GM11168 (cell line): ENCODE results near the gene TRIM16.
"Not testable (repeated sequence)": the region's sequence is repeated elsewhere in the genome, so short reads cannot be mapped to it uniquely, and the experiment has no call there.

Experiments
- in situ Hi-C: fragments of 300-500 bp; cut with MboI; formaldehyde crosslinking; loops from one replicate; pipeline ENCODE4 v1.12.0; 2022; ENCODE audit warnings: low sequenced_read_pairs; ENCODE audit not compliant: unreplicated experiment

The TRIM16 gene

DNA sequence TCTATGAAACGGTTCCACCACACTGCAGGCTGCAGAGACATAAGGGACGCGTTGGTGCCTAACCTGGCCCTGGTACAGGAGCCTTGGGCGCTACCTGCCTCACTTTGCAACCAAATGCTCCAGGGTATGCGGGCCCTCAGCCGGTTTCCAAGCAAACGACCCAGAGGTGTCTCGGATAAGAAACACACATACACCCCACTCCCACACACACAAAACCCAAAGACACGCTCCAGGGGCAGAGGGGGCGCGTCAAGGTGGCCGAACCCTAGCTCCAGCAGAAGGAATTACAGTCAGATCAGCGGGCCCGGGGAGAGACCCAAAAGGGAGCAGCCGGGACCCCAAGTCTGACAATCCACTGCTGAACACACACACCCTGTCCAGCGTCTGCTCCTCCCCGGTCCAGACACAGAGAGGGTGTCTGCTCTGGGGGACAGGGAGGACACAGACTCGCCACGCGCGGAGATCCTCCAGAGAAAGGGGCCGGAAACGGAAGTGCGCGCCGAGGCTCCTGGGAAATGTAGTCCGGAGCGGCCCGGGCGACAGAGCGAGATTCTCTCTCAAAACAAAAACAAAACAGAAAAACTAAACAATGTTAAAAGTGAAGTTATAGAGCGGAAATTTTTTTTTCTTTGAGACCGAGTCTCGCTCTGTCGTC lies at the start of gene TRIM16:
Gene TRIM16, minus strand, starts transcription at position 488 of the 655 bp plus-strand sequence. CDS start 32,702 bp downstream, outside the sequence.
- in situ Hi-C loops: loop anchor here (25.0 kb wide), 1 partner anchor 303 kb away; the partner anchor contains the start of genes TTC19 and ZSWIM7

DNA sequence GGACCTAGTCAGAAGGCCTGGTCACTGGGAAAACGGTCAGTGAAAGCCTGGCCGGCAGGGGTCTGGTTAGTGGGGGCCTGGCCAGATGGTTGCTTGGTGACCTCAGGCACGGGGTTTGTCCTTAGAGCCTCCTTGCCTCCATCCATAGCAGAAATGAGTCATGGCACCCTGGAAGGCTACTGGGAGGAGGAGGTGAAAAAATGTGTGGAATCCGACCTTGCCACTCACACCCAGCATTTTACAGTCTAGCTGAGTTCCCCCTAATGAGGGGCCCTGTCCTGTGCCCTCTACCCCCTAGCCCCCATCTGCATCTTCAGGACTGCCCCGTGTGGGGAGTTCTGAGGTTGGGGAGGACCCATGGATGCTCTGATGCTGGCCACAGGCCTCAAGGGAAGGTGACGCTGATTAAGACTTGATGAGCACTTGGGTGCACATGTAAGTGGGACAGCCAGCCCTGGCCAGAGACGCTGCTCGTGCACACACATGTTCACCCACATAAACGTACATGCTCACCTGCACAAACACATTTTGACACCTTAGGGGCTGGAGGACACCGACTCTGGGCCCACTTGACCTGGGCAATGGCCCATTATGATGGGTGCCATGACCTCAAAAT lies 49.2 kb upstream of the TRIM16 start:
- in situ Hi-C loops: not testable (repeated sequence)

DNA sequence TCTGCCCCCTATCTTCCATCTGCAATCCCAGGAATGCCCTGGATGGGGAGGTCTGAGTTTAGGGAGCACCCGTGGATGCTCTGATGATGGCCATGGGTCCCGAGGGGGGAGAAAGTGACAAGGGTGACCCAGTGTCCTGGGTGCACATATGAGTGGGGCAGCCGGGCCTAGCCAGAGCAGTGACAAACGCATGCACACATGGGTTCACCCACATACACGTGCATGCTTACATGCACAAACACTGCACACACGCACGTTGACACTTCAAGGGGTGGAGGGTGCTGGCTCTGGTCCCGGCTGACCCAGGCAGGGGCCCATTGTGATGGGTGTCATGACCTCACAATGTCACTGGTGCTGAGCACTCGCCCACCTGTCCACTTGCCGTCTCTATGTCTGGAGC lies 47.8 kb upstream of the TRIM16 start, which contains the start of gene TBC1D26:
Gene TBC1D26, plus strand, starts transcription at position 384 of the 400 bp plus-strand sequence. CDS start 3,066 bp downstream, outside the sequence.
- in situ Hi-C loops: not testable (repeated sequence)

DNA sequence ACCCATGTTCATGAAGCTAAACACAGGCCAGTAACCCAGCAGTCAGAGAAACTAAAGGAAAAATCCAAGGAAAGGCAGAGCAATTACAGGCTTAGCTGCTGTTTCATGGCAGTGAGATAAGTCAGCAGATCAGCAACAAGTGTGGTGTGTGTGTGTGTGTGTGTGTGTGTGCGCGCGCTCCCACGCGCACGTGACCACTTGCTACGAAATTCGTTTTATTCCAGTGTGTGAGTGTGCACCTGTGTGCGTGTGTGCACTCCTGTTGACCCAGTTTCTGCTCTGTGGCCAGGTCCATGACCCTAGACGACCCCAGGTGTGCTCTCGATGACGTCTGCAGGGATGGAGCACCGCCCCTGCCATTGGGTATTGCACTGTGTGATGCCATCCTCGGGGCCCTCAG lies 46.4 kb upstream of the TRIM16 start:
- in situ Hi-C loops: not testable (repeated sequence)

DNA sequence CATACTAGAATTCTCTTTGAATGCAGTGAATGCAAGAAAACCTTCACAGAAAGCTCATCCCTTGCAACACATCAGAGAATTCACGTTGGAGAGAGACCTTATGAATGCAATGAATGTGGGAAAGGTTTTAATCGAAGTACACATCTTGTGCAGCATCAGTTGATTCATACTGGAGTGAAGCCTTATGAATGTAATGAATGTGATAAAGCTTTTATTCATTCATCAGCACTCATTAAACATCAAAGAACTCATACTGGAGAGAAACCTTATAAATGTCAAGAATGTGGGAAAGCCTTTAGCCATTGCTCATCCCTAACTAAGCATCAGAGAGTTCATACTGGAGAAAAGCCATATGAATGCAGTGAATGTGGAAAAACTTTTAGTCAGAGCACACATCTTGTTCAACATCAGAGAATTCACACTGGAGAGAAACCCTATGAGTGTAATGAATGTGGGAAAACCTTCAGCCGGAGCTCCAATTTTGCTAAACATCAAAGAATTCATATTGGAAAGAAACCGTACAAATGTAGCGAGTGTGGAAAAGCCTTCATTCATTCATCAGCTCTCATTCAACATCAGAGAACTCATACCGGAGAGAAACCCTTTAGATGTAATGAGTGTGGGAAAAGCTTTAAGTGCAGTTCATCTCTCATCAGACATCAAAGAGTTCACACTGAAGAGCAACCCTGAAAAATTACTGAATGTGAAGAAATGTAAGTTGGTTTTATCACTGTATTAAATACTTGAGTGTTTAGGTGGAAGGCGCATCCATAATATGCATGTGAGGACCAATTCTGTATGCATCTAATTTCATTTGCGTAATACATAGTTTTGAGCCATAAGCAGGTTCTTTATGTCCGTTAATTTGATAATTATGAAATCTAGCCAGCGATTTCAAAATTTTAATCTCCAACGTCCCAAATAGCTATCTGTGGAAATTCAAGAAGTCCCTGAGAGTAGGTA lies 32.8 kb upstream of the TRIM16 start:
- in situ Hi-C loops: not testable (repeated sequence)

DNA sequence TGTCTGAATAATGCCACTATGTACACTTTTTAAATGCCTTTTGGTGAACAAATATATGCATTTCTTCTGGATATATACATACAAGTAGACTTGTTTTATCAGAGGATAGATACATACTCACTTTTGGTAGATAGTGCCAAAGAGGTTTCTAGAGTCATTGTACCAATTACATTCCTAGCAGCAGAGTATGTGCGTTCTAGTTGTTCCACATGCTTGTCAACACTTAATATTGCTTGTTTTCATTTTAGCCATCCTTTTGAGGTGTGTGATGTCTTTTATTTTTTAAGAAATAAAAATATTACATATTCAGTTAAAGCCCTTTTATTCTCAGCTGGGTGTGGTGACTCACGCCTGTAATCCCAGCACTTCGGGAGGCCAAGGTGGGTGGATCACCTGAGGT lies 24.8 kb upstream of the TRIM16 start:
- in situ Hi-C loops: not testable (repeated sequence)

DNA sequence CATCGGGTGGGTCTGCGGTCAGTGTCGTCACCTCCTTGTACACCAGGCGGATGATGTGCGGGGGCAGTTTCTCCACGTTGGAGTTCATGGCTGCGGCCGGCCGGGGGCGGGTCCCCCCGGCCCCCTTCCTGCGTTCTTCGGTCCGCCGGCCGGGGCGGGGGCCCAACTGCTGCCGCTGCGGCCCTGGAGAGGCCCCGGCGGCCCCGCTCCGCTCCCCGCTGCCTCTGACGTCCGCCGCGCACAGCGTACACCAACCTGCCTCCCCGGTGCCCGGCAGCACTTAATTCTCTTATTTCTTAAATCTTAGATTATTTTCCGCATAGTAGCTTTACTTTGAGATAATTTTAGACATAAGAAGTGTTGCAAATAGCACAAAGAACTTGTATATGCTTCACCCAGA lies 20.7 kb upstream of the TRIM16 start:
- in situ Hi-C loops: not testable (repeated sequence)

DNA sequence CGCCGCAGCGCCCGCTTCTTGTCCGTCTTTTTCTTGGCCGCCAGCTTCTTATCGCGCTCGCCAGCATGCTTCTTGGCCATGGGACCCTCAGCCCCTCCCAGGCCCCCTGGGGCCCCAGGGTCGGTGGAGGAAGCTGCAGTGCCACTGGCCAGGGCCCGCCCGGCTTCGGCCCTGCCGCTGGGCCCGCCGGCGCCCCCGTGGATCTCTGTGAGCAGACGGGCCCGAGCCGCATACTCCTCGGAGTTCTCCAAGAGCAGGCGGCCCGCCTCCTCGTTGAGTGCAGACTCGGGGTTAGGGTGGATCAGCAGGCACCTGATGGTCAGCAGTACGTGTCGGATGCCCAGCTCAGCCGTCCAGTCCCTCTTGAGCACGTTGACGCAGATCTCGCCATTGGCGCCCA lies 20.1 kb upstream of the TRIM16 start:
- in situ Hi-C loops: not testable (repeated sequence)

DNA sequence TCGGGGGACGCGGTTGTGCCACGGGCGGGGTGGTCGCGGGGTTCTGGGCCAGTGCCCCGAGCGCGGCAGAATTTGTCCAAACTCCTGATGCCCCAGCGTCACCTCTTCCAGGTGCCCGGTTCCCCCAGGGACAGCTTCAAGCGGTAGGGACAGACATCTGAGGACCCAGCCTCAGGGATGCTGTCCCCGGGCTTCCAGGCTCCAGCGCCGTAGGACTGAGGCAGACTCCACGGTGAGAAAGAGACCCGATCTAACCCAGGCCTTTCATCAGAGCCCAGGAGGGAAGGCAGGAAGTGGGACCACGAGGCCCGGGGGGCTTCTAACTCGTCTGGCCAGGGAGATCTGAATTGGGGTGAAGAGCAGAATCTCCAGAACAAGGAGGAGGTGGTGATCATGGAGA lies 15.8 kb upstream of the TRIM16 start:
- in situ Hi-C loops: loop anchor here (25.0 kb wide), 1 partner anchor 287 kb away; the partner anchor contains the start of genes TTC19 and ZSWIM7

DNA sequence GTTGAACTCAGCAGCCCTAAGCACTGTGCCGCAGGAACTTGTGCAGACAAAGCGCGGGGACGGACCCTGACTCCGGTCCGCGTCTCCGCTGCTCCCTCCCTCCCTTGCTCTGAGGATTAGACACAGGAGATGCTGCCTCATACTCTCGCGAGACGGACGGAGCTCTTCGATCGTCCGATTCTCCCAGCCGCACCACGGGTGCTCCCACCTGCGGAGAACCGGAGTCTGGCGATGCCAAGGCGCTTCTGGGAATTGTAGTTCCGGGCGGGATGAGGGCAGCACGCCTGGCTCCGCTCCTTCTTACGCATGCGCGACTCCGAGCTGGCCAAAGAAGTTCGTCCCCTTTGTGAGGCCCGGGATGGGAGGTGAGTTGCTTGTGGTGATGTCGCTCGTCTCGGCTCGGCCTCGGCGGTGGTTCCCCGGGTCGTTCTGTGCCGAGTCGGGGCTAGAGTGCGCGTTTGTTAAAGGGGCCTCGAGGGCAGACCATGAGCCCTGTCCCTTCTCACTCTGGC lies 15.4 kb upstream of the TRIM16 start, which contains the start of gene ZNF286A:
Gene ZNF286A, plus strand, starts transcription at position 340 of the 512 bp plus-strand sequence. CDS start 578 bp downstream, outside the sequence.
- in situ Hi-C loops: loop anchor here (25.0 kb wide), 1 partner anchor 288 kb away; the partner anchor contains the start of genes TTC19 and ZSWIM7

DNA sequence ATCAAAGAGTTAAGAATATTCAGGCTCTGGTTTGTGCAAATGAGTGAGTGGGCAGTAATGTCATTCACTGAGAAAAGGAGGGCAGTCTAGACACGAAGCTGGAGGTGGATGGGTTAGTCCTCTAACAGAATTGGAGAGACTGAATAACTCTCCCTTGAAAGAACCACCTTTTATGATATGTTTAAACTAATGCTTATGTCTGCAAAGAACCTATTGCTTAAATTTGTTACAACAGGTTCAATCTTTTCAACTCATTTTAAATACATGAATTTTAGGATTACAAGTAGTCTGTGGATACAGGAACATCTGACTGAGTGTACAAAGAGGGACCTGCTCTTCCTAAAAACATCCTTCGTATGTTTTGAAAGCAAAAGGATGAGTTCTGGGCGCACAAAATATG lies 14.9 kb upstream of the TRIM16 start:
- in situ Hi-C loops: loop anchor here (25.0 kb wide), 1 partner anchor 288 kb away; the partner anchor contains the start of genes TTC19 and ZSWIM7

DNA sequence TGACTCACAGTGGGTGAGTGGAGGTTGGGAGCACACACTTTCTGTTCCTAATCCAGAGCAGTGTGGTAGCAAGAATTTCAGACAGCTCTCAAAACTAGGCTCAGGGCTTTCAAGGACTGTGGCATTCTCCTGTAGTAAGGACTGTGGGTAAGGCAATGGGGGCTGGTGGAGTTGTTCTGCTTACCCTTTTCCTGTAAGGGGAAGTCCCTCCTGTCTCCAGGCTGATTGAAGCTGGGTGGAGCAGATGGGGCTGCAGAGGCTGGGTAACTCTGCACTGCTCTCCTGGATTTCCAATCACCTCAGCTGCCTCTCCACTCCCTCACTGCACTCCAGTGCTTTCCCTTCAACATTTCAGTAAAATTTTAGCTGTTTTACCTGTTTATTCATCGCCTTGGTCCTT lies 3.4 kb upstream of the TRIM16 start:
- in situ Hi-C loops: loop anchor here (25.0 kb wide), 1 partner anchor 300 kb away; the partner anchor contains the start of genes TTC19 and ZSWIM7

DNA sequence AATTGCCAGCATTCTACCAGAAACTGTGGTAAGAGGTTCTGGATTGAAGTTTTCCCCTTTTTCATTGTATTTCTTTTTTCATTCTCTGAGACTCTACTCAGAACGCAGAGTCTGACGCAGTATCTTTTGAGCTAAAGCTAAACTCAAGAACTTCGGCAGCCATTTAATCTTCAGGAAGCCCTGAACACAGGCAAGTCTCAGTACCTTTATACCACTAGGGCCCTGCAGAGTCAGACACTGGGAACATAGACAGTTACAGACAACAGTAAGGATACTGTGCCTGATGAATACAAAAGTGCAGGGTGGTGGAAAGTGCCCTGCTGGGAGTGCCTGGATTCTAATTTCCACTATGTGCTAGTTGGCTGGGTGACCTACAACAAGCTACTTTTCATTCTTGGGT lies 976 bp downstream of the TRIM16 start:
- in situ Hi-C loops: loop anchor here (25.0 kb wide), 1 partner anchor 304 kb away; the partner anchor contains the start of genes TTC19 and ZSWIM7

DNA sequence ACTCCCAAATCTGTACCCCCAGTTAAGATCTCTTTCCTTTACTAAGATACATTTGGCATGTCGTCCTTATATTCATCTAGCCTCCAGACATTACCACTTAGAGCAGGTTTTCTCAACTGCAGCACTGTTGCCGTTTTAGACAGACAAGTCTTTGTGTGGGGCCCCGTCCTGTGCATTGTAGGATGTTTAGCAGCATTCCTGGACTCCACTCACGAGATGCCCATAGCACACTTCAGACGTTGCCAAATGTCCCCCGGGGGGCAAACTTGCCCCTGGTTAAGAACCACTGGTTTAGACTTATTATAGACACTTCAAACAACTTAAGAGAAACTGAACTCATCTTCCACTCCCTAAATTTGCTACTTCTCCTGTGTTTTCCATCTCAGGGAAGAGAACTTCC lies 8.1 kb downstream of the TRIM16 start:
- in situ Hi-C loops: loop anchor here (25.0 kb wide), 1 partner anchor 311 kb away; the partner anchor contains the start of genes TTC19 and ZSWIM7

DNA sequence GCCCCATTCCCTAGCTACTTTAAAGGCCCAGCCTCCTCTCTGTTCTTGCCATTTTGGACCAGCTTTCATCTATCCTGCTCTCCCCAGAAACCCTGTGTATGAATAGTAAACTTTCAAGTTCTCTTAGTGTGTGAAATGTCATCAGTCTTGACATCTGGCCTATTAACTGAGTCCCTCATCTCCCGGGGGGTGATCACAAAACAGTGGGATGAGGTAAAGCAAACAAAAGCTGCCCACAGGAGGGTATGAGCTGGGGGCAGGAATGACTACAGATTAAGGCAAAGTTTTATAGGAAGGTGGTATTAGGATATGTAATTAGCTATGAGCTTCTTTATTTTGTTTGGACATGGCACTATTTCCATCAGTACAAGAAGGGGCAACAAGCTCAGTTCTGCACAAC lies 9.5 kb downstream of the TRIM16 start:
- in situ Hi-C loops: loop anchor here (25.0 kb wide), 1 partner anchor 313 kb away; the partner anchor contains the start of genes TTC19 and ZSWIM7

DNA sequence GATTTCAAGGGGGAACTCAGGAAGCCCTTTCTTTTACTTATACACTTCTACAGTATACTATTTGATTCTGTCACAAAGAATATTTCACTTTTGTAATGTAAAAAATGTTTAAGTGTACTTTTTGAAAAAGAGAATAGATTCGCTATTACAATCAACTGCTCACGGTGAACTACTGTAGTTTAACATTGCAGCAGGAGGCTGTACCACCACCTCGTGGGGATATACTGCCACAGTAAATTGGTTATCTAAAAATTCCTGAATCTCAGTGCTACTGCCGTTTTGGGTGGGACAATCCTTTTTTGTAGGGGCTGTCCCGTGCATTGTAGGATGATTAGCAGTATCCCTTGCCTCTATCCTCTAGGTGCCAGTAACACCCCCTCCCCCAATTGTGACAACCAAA lies 14.6 kb downstream of the TRIM16 start:
- in situ Hi-C loops: not testable (repeated sequence)

DNA sequence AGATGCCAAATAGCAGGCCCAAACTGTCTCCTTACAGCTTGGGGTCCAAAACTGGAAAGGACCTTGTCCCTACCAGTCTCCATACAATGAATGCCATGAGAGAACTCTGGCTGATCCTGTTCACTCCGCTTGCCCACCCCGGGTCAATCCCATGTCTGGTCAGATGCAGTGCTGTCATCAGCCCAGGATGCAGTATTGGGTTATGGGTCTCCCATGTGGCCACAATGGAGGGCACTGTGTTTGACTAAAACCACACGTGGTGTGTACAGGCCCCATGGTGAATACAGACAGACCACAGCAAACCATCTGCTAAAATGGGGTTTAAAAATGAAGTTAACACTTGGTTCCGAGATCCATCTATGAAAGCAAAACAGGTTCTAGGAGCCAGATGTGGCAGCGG lies 20.4 kb downstream of the TRIM16 start:
- in situ Hi-C loops: no loop called here

DNA sequence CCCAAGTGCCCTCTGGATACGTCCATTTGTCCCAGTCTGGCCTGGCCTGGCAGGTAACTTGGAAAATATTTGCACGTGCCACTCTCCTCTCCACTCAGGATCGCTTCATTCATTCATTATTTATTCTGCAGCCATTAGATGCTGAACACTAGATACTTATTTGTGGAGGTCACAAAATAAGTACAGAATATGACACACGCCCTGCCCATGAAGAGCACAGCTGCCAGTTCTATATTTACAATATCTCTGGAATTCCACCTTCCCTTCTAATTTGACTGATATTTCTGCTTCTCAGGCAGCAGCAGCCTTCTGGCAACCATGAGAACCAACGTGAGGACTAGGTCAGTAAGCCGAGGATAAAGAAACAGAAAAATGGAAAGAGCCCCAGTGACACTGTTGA lies 20.9 kb downstream of the TRIM16 start:
- in situ Hi-C loops: no loop called here

DNA sequence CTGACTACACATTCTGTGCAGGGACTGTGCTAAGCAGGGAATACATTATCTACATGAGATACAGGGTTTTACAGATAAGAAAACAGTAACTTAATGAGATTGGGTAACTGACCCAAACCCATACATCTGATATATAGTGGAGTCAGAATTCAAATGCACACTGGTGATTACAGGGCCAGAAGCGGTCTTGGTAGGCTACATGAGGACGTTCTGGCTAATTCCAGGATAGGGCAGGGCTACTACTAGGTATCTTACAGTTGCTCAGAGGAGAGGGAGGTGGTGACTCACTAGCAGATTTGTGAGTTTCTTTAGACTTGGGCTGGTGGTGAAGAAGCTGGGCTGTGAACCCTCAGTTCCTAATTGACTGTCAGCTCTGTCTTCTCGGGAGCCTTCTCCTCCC lies 21.4 kb downstream of the TRIM16 start:
- in situ Hi-C loops: no loop called here

DNA sequence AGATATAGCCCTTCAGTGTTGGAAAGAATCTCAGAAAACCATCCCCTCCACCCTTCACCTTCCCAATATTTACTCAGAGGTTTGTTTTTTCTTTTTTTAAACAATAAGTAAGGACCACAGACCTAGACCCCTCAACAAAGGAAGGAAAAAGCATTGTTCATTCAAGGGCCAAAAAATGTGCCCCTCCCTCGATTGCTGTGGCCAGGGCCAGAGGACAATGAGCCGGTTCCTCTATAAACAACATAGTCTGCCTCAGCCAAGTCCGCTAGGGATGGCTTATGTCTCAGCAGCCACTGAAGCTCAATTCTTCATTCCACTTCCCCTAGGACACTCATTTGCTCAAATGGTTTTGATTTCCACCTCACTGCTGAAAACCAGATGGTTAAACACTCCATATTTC lies 24.0 kb downstream of the TRIM16 start:
- in situ Hi-C loops: no loop called here
